ENCODE measurements around the gene MSI2. TPM values are rescaled to one million over a fixed set of nuclear protein-coding genes. Genes with fewer than 3 reads are reported as not detected.

The MSI2 gene
- total RNA-seq, 1 experiment from 2014 or later, result 174 TPM

DNA sequence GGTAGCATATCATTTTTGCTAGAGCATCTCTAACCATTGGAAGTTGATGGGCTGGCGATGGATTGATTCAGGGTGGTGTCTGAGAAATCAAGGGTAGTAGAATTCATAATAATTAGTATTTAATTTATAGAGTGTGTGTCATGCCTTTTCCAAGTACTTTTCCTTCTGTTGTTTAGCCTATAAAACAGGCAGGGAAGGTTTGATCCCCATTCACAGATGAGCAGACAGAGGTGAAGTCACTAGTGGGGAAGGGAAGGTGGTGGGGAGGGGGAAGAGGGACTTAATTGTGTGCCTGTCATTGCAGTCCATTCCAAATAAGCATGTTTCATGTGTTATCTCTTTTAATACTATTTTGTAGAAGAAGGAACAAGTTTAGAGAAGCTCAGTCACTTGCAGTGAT, 131.3 kb downstream of the MSI2 start:
- TF ChIP-seq, protein P1, sequence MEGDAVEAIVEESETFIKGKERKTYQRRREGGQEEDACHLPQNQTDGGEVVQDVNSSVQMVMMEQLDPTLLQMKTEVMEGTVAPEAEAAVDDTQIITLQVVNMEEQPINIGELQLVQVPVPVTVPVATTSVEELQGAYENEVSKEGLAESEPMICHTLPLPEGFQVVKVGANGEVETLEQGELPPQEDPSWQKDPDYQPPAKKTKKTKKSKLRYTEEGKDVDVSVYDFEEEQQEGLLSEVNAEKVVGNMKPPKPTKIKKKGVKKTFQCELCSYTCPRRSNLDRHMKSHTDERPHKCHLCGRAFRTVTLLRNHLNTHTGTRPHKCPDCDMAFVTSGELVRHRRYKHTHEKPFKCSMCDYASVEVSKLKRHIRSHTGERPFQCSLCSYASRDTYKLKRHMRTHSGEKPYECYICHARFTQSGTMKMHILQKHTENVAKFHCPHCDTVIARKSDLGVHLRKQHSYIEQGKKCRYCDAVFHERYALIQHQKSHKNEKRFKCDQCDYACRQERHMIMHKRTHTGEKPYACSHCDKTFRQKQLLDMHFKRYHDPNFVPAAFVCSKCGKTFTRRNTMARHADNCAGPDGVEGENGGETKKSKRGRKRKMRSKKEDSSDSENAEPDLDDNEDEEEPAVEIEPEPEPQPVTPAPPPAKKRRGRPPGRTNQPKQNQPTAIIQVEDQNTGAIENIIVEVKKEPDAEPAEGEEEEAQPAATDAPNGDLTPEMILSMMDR (IDR thresholded peaks at IDR 0.05; ENCODE audit: insufficient read depth in 1 of 2, low read depth in 1 of 2, low read length in 1 of 2, severe bottlenecking in 1 of 2, unreplicated experiment in 1 of 2), result no peak
- peaks cover 22% of the 10 kb centered on the region for H3K9me3 ChIP-seq
- intact Hi-C loops (cut with micrococcal nuclease; ENCODE audit: unreplicated experiment), result no loop called here
- no peak overlapping the region for H3K27ac Mint-ChIP-seq (ENCODE audit: unreplicated experiment)
- no peaks in the 10 kb centered on the region for H3K4me1 Mint-ChIP-seq (ENCODE audit: low read depth, unreplicated experiment)
- ChIA-PET POLR2A (no interaction called here), CTCF (no interaction called here)
- H3K4me1 ChIP-seq, result no peaks in the 10 kb centered on the region
- no TSS peak for BruUV-seq (replicated peaks)
- peaks cover 39% of the 10 kb centered on the region for H3K9me3 Mint-ChIP-seq (ENCODE audit: unreplicated experiment)
- H3K36me3 ChIP-seq (ENCODE audit: control insufficient read depth, insufficient read depth, low read length), result peaks cover 1% of the 10 kb centered on the region
- peaks cover 67% of the 10 kb centered on the region for H3K36me3 Mint-ChIP-seq (ENCODE audit: insufficient read depth, unreplicated experiment)
- H3K27me3 Mint-ChIP-seq (ENCODE audit: insufficient read depth, unreplicated experiment), result no peaks in the 10 kb centered on the region
- DNase-seq, result no peak
- no peak overlapping the region for H3K4me3 Mint-ChIP-seq (ENCODE audit: unreplicated experiment)
- H3K4me3 ChIP-seq (ENCODE audit: low read depth, low read length), result no peak overlapping the region
- no peaks in the 10 kb centered on the region for H3K27me3 ChIP-seq (replicated peaks; ENCODE audit: control insufficient read depth, insufficient read depth, low read length)

DNA sequence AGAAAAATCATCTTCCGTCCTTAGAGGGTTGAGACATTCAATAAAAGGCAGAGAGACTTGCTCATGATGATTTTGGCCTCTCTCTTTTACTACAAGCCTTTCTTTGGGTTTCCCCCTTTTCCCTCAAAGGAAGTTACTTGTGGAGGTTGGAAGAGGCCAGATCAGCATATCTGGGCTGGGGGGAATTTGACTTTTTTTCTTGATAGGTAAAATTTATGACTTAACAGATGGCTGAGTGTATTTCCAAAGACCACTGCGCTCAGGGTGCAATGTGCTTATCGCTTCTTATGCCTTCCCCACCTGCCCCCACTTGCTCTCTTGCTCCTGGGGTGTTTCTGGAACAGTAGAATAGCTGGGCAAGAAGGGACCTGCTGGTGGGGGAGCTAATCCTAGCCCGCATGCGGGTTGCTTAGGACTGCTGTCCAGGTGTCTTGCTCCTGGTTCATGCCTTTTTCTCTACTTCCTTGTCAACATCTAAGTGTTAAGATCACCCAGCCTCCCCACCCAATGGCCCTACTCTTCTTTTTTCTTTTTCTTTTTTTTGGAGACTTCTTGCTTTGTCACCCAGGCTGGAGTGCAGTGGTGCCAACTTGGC, 131.9 kb downstream of the MSI2 start:
- TF ChIP-seq, protein P1 (IDR thresholded peaks at IDR 0.05; ENCODE audit: insufficient read depth in 1 of 2, low read depth in 1 of 2, low read length in 1 of 2, severe bottlenecking in 1 of 2, unreplicated experiment in 1 of 2), result no peak
- Histone ChIP-seq H3K4me3 (ENCODE audit: low read depth, low read length) (no peak overlapping the region), H3K9me3 (peaks cover 27% of the 10 kb centered on the region), H3K27me3 (replicated peaks; ENCODE audit: control insufficient read depth, insufficient read depth, low read length) (no peaks in the 10 kb centered on the region), H3K36me3 (ENCODE audit: control insufficient read depth, insufficient read depth, low read length) (peaks cover 1% of the 10 kb centered on the region), H3K4me1 (no peaks in the 10 kb centered on the region)
- BruUV-seq (replicated peaks), result no TSS peak
- no peaks in the 10 kb centered on the region for H3K4me1 Mint-ChIP-seq (ENCODE audit: low read depth, unreplicated experiment)
- no peak for DNase-seq
- CTCF ChIA-PET, result no interaction called here
- POLR2A ChIA-PET, result no interaction called here
- no peak overlapping the region for H3K4me3 Mint-ChIP-seq (ENCODE audit: unreplicated experiment)
- no peaks in the 10 kb centered on the region for H3K27me3 Mint-ChIP-seq (ENCODE audit: insufficient read depth, unreplicated experiment)
- H3K9me3 Mint-ChIP-seq (ENCODE audit: unreplicated experiment), result peaks cover 46% of the 10 kb centered on the region
- no peak overlapping the region for H3K27ac Mint-ChIP-seq (ENCODE audit: unreplicated experiment)
- intact Hi-C loops (cut with micrococcal nuclease; ENCODE audit: unreplicated experiment), result no loop called here
- H3K36me3 Mint-ChIP-seq (ENCODE audit: insufficient read depth, unreplicated experiment), result peaks cover 74% of the 10 kb centered on the region

DNA sequence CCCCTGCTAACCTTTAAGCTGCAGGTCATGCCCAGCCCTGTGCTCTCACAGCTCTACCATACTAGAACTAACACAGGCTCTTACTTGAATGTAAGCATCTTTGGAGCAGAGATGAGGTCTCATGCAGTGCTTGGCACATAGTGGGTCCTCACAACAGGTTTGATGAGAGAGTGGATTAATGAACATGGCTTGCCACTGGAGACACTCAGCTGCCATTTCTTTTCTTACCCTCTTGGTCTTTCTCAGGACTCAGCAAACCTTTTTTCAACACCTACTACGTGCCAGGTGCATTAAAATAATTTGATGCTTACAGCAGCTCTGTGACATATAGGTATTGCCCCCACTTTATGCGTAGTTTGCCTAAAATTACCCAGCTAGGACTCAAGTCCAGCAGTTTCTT, 133.2 kb downstream of the MSI2 start:
- Histone ChIP-seq H3K9me3 (peaks cover 26% of the 10 kb centered on the region), H3K36me3 (ENCODE audit: control insufficient read depth, insufficient read depth, low read length) (no peaks in the 10 kb centered on the region; the same call in none of the 2 replicates), H3K4me1 (peaks cover 8% of the 10 kb centered on the region), H3K4me3 (ENCODE audit: low read depth, low read length) (no peak overlapping the region), H3K27me3 (replicated peaks; ENCODE audit: control insufficient read depth, insufficient read depth, low read length) (no peaks in the 10 kb centered on the region)
- ChIA-PET POLR2A (no interaction called here), CTCF (no interaction called here)
- peaks cover 84% of the 10 kb centered on the region for H3K36me3 Mint-ChIP-seq (ENCODE audit: insufficient read depth, unreplicated experiment)
- H3K4me1 Mint-ChIP-seq (ENCODE audit: low read depth, unreplicated experiment), result peaks cover 6% of the 10 kb centered on the region
- DNase-seq, result no peak
- no TSS peak for BruUV-seq (replicated peaks)
- H3K27ac Mint-ChIP-seq (ENCODE audit: unreplicated experiment), result peak overlapping the region; percentile 40
- no peak overlapping the region for H3K4me3 Mint-ChIP-seq (ENCODE audit: unreplicated experiment)
- H3K27me3 Mint-ChIP-seq (ENCODE audit: insufficient read depth, unreplicated experiment), result no peaks in the 10 kb centered on the region
- H3K9me3 Mint-ChIP-seq (ENCODE audit: unreplicated experiment), result peaks cover 44% of the 10 kb centered on the region
- TF ChIP-seq, protein P1 (IDR thresholded peaks at IDR 0.05; ENCODE audit: insufficient read depth in 1 of 2, low read depth in 1 of 2, low read length in 1 of 2, severe bottlenecking in 1 of 2, unreplicated experiment in 1 of 2), result no peak
- intact Hi-C loops (cut with micrococcal nuclease; ENCODE audit: unreplicated experiment), result no loop called here
